Measurements from ENCODE around the gene INSM2. TPM values are rescaled to one million over a fixed set of nuclear protein-coding genes. Genes with fewer than 3 reads are reported as not detected.

Gene INSM2
- total and polyA plus RNA-seq, 8 donors = not detected

DNA sequence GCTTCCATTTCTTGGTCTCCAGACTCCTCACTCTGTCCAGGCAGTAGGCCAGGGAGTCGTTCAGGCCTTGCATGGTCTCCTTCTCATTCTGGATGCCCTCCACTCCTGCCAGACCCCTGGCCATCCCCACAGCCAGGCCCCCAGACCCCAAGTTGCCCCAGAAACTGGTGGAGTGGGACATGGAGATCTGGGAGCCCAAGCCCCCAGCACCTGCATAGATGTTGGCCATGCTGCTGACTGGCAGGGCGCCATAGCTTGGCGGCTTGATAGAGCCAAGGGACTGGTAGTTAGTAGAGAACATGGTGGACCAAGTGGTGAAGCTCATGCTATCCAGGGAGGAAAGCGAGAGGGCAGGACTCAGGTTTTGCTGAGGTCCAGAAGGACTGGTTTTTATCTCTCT is 21.2 kb upstream of the INSM2 start:
- no peak for ATAC-seq
- H3K4me1 ChIP-seq = no peaks in the 10 kb centered on the region
- intact Hi-C loops (cut with DNase I) = no loop called here
- peak in 2 of 6 donors; percentile 20 to 53 for DNase-seq
- FAIRE-seq = no peak
- no peaks in the 10 kb centered on the region for H3K27me3 ChIP-seq
- H3K36me3 ChIP-seq = no peaks in the 10 kb centered on the region
- H3K4me3 ChIP-seq = no peak overlapping the region
- no peaks in the 10 kb centered on the region for H3K9me3 ChIP-seq
- TF ChIP-seq, protein P1, sequence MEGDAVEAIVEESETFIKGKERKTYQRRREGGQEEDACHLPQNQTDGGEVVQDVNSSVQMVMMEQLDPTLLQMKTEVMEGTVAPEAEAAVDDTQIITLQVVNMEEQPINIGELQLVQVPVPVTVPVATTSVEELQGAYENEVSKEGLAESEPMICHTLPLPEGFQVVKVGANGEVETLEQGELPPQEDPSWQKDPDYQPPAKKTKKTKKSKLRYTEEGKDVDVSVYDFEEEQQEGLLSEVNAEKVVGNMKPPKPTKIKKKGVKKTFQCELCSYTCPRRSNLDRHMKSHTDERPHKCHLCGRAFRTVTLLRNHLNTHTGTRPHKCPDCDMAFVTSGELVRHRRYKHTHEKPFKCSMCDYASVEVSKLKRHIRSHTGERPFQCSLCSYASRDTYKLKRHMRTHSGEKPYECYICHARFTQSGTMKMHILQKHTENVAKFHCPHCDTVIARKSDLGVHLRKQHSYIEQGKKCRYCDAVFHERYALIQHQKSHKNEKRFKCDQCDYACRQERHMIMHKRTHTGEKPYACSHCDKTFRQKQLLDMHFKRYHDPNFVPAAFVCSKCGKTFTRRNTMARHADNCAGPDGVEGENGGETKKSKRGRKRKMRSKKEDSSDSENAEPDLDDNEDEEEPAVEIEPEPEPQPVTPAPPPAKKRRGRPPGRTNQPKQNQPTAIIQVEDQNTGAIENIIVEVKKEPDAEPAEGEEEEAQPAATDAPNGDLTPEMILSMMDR (IDR thresholded peaks at IDR 0.05) = no peak
- 70 to 82% methylated on average over 4 of the region's 4 CpGs for WGBS, 2 donors
- no peak overlapping the region for H3K27ac ChIP-seq

DNA sequence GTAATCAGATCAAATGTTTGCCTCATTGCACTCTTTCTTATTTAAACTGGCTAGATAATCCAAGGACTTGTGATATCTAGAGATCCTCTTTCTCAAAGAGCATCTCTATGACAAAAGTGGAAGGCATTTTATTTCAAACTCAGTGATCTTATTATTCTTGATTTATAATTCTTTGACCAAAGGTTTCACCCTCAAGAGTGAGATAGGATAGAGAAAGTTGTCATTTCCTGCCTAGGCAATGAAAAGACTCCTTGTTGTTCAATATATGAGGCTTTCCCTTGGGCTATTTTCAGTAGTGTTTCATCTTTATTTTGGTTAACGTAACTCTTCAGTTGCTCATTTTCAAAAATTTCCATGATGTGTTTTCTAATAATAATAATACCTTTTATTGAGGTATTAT is 18.0 kb upstream of the INSM2 start:
- intact Hi-C loops (cut with DNase I) = no loop called here
- ATAC-seq (no peak), DNase-seq (no peak), FAIRE-seq (no peak)
- Histone ChIP-seq H3K4me3 (no peak overlapping the region), H3K4me1 (no peaks in the 10 kb centered on the region), H3K27me3 (no peaks in the 10 kb centered on the region), H3K9me3 (no peaks in the 10 kb centered on the region), H3K27ac (no peak overlapping the region), H3K36me3 (no peaks in the 10 kb centered on the region)
- TF ChIP-seq, protein P1 (IDR thresholded peaks at IDR 0.05) = no peak
- WGBS, 2 donors = 77 to 89% methylated on average over 1 of the region's 1 CpG

GRCh38 chr14:35519986-35520385 is 14.0 kb upstream of the INSM2 start:
- Histone ChIP-seq H3K27ac (no peak overlapping the region), H3K36me3 (no peaks in the 10 kb centered on the region), H3K4me1 (no peaks in the 10 kb centered on the region), H3K27me3 (no peaks in the 10 kb centered on the region), H3K9me3 (no peaks in the 10 kb centered on the region), H3K4me3 (no peak overlapping the region)
- ATAC-seq (no peak), DNase-seq (no peak), FAIRE-seq (no peak)
- TF ChIP-seq, protein P1 (IDR thresholded peaks at IDR 0.05) = no peak
- WGBS, 2 donors = 67 to 79% methylated on average over 2 of the region's 2 CpGs
- intact Hi-C loops (cut with DNase I) = no loop called here

DNA sequence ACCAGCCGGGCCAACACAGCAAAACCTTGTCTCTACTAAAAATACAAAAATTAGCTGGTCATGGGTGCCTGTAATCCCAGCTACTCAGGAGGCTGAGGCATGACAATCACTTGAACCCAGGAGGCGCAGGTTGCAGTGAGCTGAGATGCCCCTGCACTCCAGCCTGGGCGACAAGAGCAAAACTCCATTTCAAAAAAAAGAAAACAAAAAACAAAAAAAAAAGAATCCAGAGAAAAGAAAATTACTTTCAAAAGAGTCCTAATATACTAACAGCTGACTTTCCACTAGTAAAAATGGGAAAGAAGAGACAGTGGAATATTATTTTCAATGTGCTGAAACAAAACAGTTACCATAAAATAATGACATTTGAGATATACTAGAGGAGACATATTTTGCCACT is 8.3 kb upstream of the INSM2 start:
- no peak overlapping the region for H3K4me3 ChIP-seq
- H3K36me3 ChIP-seq = no peaks in the 10 kb centered on the region
- FAIRE-seq (no peak), DNase-seq (no peak), ATAC-seq (no peak)
- no peaks in the 10 kb centered on the region for H3K9me3 ChIP-seq
- intact Hi-C loops (cut with DNase I) = no loop called here
- WGBS, 2 donors = 77 to 81% methylated on average over 3 of the region's 3 CpGs
- no peak overlapping the region for H3K27ac ChIP-seq
- H3K27me3 ChIP-seq = no peaks in the 10 kb centered on the region
- no peaks in the 10 kb centered on the region for H3K4me1 ChIP-seq
- TF ChIP-seq, protein P1 (IDR thresholded peaks at IDR 0.05) = no peak

- intact Hi-C loops (cut with DNase I) = no loop called here
- Histone ChIP-seq H3K9me3 (no peaks in the 10 kb centered on the region), H3K4me1 (no peaks in the 10 kb centered on the region), H3K4me3 (no peak overlapping the region), H3K36me3 (no peaks in the 10 kb centered on the region), H3K27me3 (peaks cover 0 to 11% (median 0%) of the 10 kb centered on the region in 4 donors), H3K27ac (no peak overlapping the region)
- WGBS, 2 donors = 71 to 78% methylated on average over 2 of the region's 2 CpGs
- FAIRE-seq = no peak
- no peak for ATAC-seq
- DNase-seq = no peak
- TF ChIP-seq, protein P1 (IDR thresholded peaks at IDR 0.05) = no peak
Measured at GRCh38 chr14:35526962-35527361, 7.0 kb upstream of the INSM2 start.
